Esophagus squamous epithelium (tissue), 4 donors: ENCODE measurements around the gene CDK5RAP1.

Experiments
- CTCF ChIP-seq, 6 experiments: fragments of 450-650 bp in 4 of 6; fragments of 200-600 bp in 2 of 6; sonication (generic) in 2 of 6; IDR thresholded peaks; one replicate each; pipeline ENCODE4 v1.5.1; 2016 to 2019; ENCODE audit warnings: antibody characterized with exemption in 6 of 6, mild to moderate bottlenecking in 4 of 6, moderate library complexity in 4 of 6
- POLR2A ChIP-seq, 4 donors: fragments of 450-650 bp; IDR thresholded peaks; one replicate each; pipeline ENCODE4 v1.6.1; 2017; ENCODE audit warnings: antibody characterized with exemption in 4 of 4, mild to moderate bottlenecking in 4 of 4, moderate library complexity in 3 of 4

GRCh38 chr20:33431797-33432381, 30.6 kb upstream of the CDK5RAP1 start:
- TF ChIP-seq CTCF (IDR thresholded peaks at IDR 0.05): no peak
- TF ChIP-seq POLR2A (IDR thresholded peaks at IDR 0.05): no peak
